Keratinocyte (primary cell): ENCODE data around the gene GC. TPM values are rescaled to one million over a fixed set of nuclear protein-coding genes. Genes with fewer than 3 reads are reported as not detected.

Experiments
- DNase-seq: peaks from one replicate; pipeline ENCODE4 v3.0.0-alpha.2; 2011; ENCODE audit warnings: low read depth, missing footprints, low spot score
- FAIRE-seq: peaks from 2 replicates; lab custom pipeline; 2011; peaks lifted over from hg19 to GRCh38; lab: Jason Lieb, UNC
- H2AFZ ChIP-seq: 2 replicates; pipeline ENCODE4 v1.6.0; 2012; ENCODE audit warnings: low read length, control low read depth, inconsistent platforms; ENCODE audit not compliant: control insufficient read depth
- H3K27ac ChIP-seq: 2 replicates; pipeline ENCODE4 v1.5.1; 2011; ENCODE audit warnings: low read length; ENCODE audit not compliant: control insufficient read depth, insufficient read depth
- H3K27me3 ChIP-seq: 3 replicates; pipeline ENCODE4 v1.6.0; 2011; ENCODE audit warnings: low read length; ENCODE audit not compliant: control insufficient read depth, insufficient read depth; ENCODE audit errors: extremely low read depth
- H3K36me3 ChIP-seq, 2 experiments: 2 replicates in 1 of 2; 3 replicates in 1 of 2; pipeline ENCODE4 v1.5.1; 2011; ENCODE audit warnings: low read length in 2 of 2, mild to moderate bottlenecking in 1 of 2; ENCODE audit not compliant: control insufficient read depth in 2 of 2, insufficient read depth in 2 of 2; ENCODE audit errors: extremely low read depth in 1 of 2
- H3K4me1 ChIP-seq: 3 replicates; pipeline ENCODE4 v1.5.1; 2011; ENCODE audit warnings: low read length; ENCODE audit not compliant: control insufficient read depth, insufficient read depth; ENCODE audit errors: extremely low read depth
- H3K4me2 ChIP-seq: 3 replicates; pipeline ENCODE4 v1.6.0; 2011; ENCODE audit warnings: low read depth, low read length; ENCODE audit not compliant: control insufficient read depth, insufficient read depth; ENCODE audit errors: extremely low read depth
- H3K4me3 ChIP-seq, 3 experiments: fragments of 200-600 bp in 1 of 3; sonication (generic) in 1 of 3; 2 replicates in 2 of 3; 3 replicates in 1 of 3; pipeline ENCODE4 v1.5.1; 2011 to 2016; ENCODE audit warnings: low read length in 3 of 3, mild to moderate bottlenecking in 3 of 3, control low read depth in 2 of 3, inconsistent platforms in 1 of 3, low read depth in 1 of 3, mixed read lengths in 1 of 3, mixed run types in 1 of 3, moderate library complexity in 1 of 3; ENCODE audit not compliant: control insufficient read depth in 2 of 3, insufficient read depth in 2 of 3; ENCODE audit errors: extremely low read depth in 1 of 3
- H3K79me2 ChIP-seq: 2 replicates; pipeline ENCODE4 v1.6.0; 2012; ENCODE audit warnings: low read length; ENCODE audit not compliant: control insufficient read depth, insufficient read depth
- H3K9ac ChIP-seq: 3 replicates; pipeline ENCODE4 v1.6.0; 2011; ENCODE audit warnings: low read length; ENCODE audit not compliant: control insufficient read depth, insufficient read depth; ENCODE audit errors: extremely low read depth
- H3K9me1 ChIP-seq: 3 replicates; pipeline ENCODE4 v1.6.0; 2011; ENCODE audit warnings: low read length; ENCODE audit not compliant: control insufficient read depth, insufficient read depth; ENCODE audit errors: extremely low read depth
- H3K9me3 ChIP-seq: 2 replicates; pipeline ENCODE4 v1.5.1; 2012; ENCODE audit warnings: low read depth, low read length; ENCODE audit not compliant: control insufficient read depth
- H4K20me1 ChIP-seq: 3 replicates; pipeline ENCODE4 v1.6.0; 2011; ENCODE audit warnings: low read length; ENCODE audit not compliant: control insufficient read depth, insufficient read depth; ENCODE audit errors: extremely low read depth
- CTCF ChIP-seq, 3 experiments: IDR thresholded peaks in 1 of 3; conservative IDR thresholded peaks in 1 of 3; optimal IDR thresholded peaks in 1 of 3; 2 replicates in 2 of 3; 3 replicates in 1 of 3; pipeline versions ENCODE3 to v1.5.1; 2011; ENCODE audit warnings: low read length in 3 of 3, mild to moderate bottlenecking in 3 of 3, moderate library complexity in 2 of 3, control low read depth in 1 of 3, inconsistent platforms in 1 of 3; ENCODE audit not compliant: insufficient read depth in 2 of 3; ENCODE audit errors: extremely low read depth in 1 of 3
- EZH2 ChIP-seq: IDR thresholded peaks from one replicate; pipeline ENCODE4 v1.6.1; 2012; ENCODE audit warnings: inconsistent platforms, mild to moderate bottlenecking, low read length, moderate library complexity
- dilution Hi-C: fragments of 300-500 bp; cut with MboI; formaldehyde crosslinking; loops from one replicate; pipeline ENCODE4 v1.7.0; 2020; ENCODE audit warnings: low sequenced_read_pairs; ENCODE audit not compliant: extremely low pct_ligation_motif_present
- polyA plus RNA-seq, 5 experiments: library from polyadenylated mRNA; depleted of rRNA in 3 of 5; stranded (reverse) in 3 of 5; stranded (forward) in 1 of 5; unstranded in 1 of 5; fragments of >200 nt; gene quantifications; 1 replicate in 1 of 5; 2 replicates in 3 of 5; 3 replicates in 1 of 5; pipeline versions ENCODE4 v1.2.1 to v1.2.3, GENCODE V29; 2011 to 2012; ENCODE audit warnings: missing spikeins in 2 of 5, low read depth in 1 of 5, low replicate concordance in 1 of 5

The GC gene
- polyA plus RNA-seq, 1 donor (not counting 4 experiments of a cell fraction or from before 2014, with no cell fraction given) = not detected

GRCh38 chr4:71769434-71769833 lies 14.4 kb downstream of the GC start:
- Histone ChIP-seq H2AFZ (no peak overlapping the region), H3K4me1 (no peaks in the 10 kb centered on the region), H3K4me2 (no peak overlapping the region), H3K9me3 (no peaks in the 10 kb centered on the region), H3K27ac (no peak overlapping the region), H3K36me3 (no peaks in the 10 kb centered on the region), H3K79me2 (no peaks in the 10 kb centered on the region), H3K9me1 (no peaks in the 10 kb centered on the region), H3K4me3 (no peak overlapping the region), H3K27me3 (no peaks in the 10 kb centered on the region), H3K9ac (no peak overlapping the region), H4K20me1 (no peaks in the 10 kb centered on the region)
- TF ChIP-seq CTCF (optimal IDR thresholded peaks at IDR 0.05 in 1 of 3, IDR thresholded peaks at IDR 0.05 in 1 of 3, conservative IDR thresholded peaks at IDR 0.05 in 1 of 3; ENCODE audit: extremely low read depth in 1 of 3, insufficient read depth in 2 of 3, low read length in 3 of 3) (no peak), EZH2 (no peak)
- no peak for DNase-seq
- no peak for FAIRE-seq
- dilution Hi-C loops = no loop called here

GRCh38 chr4:71768123-71768522 lies 15.8 kb downstream of the GC start:
- FAIRE-seq (no peak), DNase-seq (no peak)
- Histone ChIP-seq H3K9me1 (no peaks in the 10 kb centered on the region), H3K27me3 (no peaks in the 10 kb centered on the region), H2AFZ (no peak overlapping the region), H3K4me2 (no peak overlapping the region), H3K9me3 (no peaks in the 10 kb centered on the region), H4K20me1 (no peaks in the 10 kb centered on the region), H3K9ac (no peak overlapping the region), H3K4me3 (no peak overlapping the region), H3K27ac (no peak overlapping the region), H3K79me2 (no peaks in the 10 kb centered on the region), H3K36me3 (no peaks in the 10 kb centered on the region), H3K4me1 (no peaks in the 10 kb centered on the region)
- TF ChIP-seq EZH2 (no peak), CTCF (optimal IDR thresholded peaks at IDR 0.05 in 1 of 3, IDR thresholded peaks at IDR 0.05 in 1 of 3, conservative IDR thresholded peaks at IDR 0.05 in 1 of 3; ENCODE audit: extremely low read depth in 1 of 3, insufficient read depth in 2 of 3, low read length in 3 of 3) (no peak)
- dilution Hi-C loops = no loop called here
